ENCODE results near the gene ATP5PD. TPM values are rescaled to one million over a fixed set of nuclear protein-coding genes. Genes with fewer than 3 reads are reported as not detected.
"Not testable (repeated sequence)": the region's sequence is repeated elsewhere in the genome, so short reads cannot be mapped to it uniquely, and the experiment has no call there.

The ATP5PD gene
- total and polyA plus RNA-seq, 2 experiments from 2014 or later: 411 to 732 TPM

- H3K4me3 ChIP-seq: no peak overlapping the region
Observed at GRCh38 chr17:75010683-75011400, 35.9 kb downstream of the ATP5PD start.

GRCh38 chr17:75009139-75009724 is 37.5 kb downstream of the ATP5PD start:
- Histone ChIP-seq H3K27ac (no peak overlapping the region), H3K36me3 (no peaks in the 10 kb centered on the region), H3K9me3 (ENCODE audit: low read depth) (no peaks in the 10 kb centered on the region), H3K27me3 (no peaks in the 10 kb centered on the region), H3K4me3 (no peak overlapping the region), H3K4me1 (ENCODE audit: low read depth) (peaks cover 4% of the 10 kb centered on the region)
- DNase-seq (ENCODE audit: low read depth in 1 of 2, low spot score in 1 of 2): no peak
- TF ChIP-seq CTCF (IDR thresholded peaks at IDR 0.05; ENCODE audit: low read depth, low read length): no peak

More at GRCh38 chr17:75010683-75011400, 35.9 kb downstream of the ATP5PD start:
- Histone ChIP-seq H3K27ac (no peak overlapping the region), H3K9me3 (ENCODE audit: low read depth) (no peaks in the 10 kb centered on the region), H3K36me3 (no peaks in the 10 kb centered on the region), H3K4me1 (ENCODE audit: low read depth) (peaks cover 4% of the 10 kb centered on the region), H3K27me3 (no peaks in the 10 kb centered on the region)
- no peak for TF ChIP-seq CTCF (IDR thresholded peaks at IDR 0.05; ENCODE audit: low read depth, low read length)
- peak in 1 of 2 donors; percentile 38 for DNase-seq (ENCODE audit: low read depth in 1 of 2, low spot score in 1 of 2)

DNA sequence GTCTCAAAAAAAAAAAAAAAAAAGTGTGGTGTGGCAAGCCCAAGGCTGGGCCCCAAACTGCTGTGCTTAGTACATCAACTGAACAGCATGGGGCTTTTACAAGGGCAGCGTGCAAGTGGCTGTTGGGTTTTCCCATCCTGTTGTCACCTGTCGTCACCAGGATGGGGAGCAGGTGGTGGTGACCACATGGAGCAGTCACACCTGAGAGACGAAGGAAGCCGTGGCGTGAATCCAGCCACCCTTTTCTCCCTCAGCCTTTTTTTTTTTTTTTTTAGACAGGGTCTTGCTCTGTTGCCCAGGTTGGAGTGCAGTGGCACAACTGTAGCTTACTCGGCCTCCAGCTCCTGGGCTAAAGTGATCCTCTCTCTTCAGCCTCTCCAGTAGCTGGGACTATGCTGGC is 38.4 kb downstream of the ATP5PD start:
- no peaks in the 10 kb centered on the region for H3K27me3 ChIP-seq
- H3K36me3 ChIP-seq: no peaks in the 10 kb centered on the region
- H3K4me1 ChIP-seq (ENCODE audit: low read depth): peaks cover 4% of the 10 kb centered on the region
- no peaks in the 10 kb centered on the region for H3K9me3 ChIP-seq (ENCODE audit: low read depth)
- no peak for TF ChIP-seq CTCF (IDR thresholded peaks at IDR 0.05; ENCODE audit: low read depth, low read length)
- no peak for DNase-seq (ENCODE audit: low read depth in 1 of 2, low spot score in 1 of 2)
- H3K4me3 ChIP-seq: no peak overlapping the region
- no peak overlapping the region for H3K27ac ChIP-seq

DNA sequence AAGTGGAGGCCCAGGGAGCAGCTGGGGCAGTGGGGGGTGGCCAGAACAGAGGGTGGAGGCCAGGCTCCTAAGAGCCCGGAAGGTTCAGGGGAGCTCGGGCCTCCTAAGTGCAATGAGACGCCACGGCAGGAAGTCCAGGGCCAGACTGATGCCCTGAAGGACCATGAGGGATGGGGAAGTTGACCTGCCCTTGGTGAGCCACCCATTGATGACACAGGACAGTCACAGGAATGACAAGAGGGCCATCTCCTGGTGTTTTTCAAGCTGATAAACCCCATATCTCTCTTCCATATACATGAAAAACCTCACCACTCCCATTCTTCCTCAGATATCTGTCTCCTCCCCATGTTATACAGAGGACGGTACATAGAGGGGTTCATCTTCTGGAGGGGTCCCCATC is 40.1 kb downstream of the ATP5PD start:
- Histone ChIP-seq H3K4me3 (no peak overlapping the region), H3K27me3 (no peaks in the 10 kb centered on the region), H3K9me3 (ENCODE audit: low read depth) (no peaks in the 10 kb centered on the region), H3K4me1 (ENCODE audit: low read depth) (peaks cover 3% of the 10 kb centered on the region), H3K36me3 (no peaks in the 10 kb centered on the region), H3K27ac (no peak overlapping the region)
- no peak for TF ChIP-seq CTCF (IDR thresholded peaks at IDR 0.05; ENCODE audit: low read depth, low read length)
- no peak for DNase-seq (ENCODE audit: low read depth in 1 of 2, low spot score in 1 of 2)

DNA sequence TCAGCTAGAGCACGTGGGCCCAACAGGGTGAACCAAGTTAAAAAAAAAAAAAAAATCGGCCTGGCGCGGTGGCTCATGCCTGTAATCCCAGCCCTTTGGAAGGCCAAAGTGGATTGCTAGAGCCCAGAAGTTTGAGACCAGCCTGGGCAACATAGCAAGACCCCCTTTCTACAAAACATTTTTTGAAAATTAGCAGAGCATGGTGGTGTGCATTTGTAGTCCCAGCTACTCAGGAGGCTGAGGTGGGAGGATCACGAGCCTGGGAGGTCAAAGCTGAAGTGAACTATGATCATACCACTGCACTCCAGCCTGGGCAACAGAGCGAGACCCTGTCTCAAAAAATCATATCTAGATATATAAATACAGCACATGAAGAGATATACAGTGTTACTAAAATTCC is 40.7 kb downstream of the ATP5PD start:
- H3K27me3 ChIP-seq; H3K9me3 ChIP-seq (ENCODE audit: low read depth); H3K27ac ChIP-seq: not testable (repeated sequence)

DNA sequence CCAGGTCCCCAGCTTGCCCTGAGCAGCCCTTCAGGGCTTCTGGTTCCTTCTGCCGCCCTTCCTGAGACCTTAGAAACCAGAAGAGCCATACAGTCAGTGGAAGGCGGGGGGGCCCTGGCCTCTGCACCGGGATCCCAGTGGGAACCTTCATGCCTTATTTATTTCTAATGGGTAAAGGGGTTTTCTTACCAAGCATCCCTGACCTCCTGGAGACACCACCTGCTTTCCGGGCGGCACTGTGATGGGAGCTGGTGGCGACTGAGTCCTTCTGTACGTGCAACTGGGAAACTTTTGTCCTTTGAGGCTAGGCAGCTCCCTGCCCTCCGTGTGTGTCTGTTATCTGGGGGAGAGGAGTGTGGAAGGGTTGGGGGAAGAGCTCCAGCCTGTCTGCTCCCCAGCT is 41.5 kb downstream of the ATP5PD start:
- H3K36me3 ChIP-seq: peaks cover 4% of the 10 kb centered on the region
- no peaks in the 10 kb centered on the region for H3K27me3 ChIP-seq
- no peak for DNase-seq (ENCODE audit: low read depth in 1 of 2, low spot score in 1 of 2)
- no peak for TF ChIP-seq CTCF (IDR thresholded peaks at IDR 0.05; ENCODE audit: low read depth, low read length)
- no peak overlapping the region for H3K4me3 ChIP-seq
- no peaks in the 10 kb centered on the region for H3K9me3 ChIP-seq (ENCODE audit: low read depth)
- no peak overlapping the region for H3K27ac ChIP-seq
- H3K4me1 ChIP-seq (ENCODE audit: low read depth): no peaks in the 10 kb centered on the region

More for the DNA sequence above, 40.7 kb downstream of the ATP5PD start:
- not testable (repeated sequence) for H3K4me3 ChIP-seq; DNase-seq (ENCODE audit: low read depth in 1 of 2, low spot score in 1 of 2); H3K36me3 ChIP-seq; H3K4me1 ChIP-seq (ENCODE audit: low read depth)

Measured in cardiac muscle cell (in vitro differentiated cells and primary cell).